Activated naive CD8-positive, alpha-beta T cell treated with anti-CD3 and anti-CD28 coated beads, Interleukin-2, amount 50 U/mL, for 24 hours (primary cell): ENCODE results near the gene STYXL2.

Experiments
- ATAC-seq: fragments of 150-1000 bp; cut with Tn5 transposase; one replicate; pipeline ENCODE4 v1.10.0; 2021
- DNase-seq: peaks from one replicate; pipeline ENCODE4 v3.0.0; 2021
- H3K27ac Mint-ChIP-seq: one replicate; pipeline ENCODE4 v1.8.0; 2021; ENCODE audit warnings: mild to moderate bottlenecking, mixed read lengths
- H3K27me3 Mint-ChIP-seq: one replicate; pipeline ENCODE4 v1.8.0; 2021; ENCODE audit warnings: mixed read lengths
- H3K36me3 Mint-ChIP-seq: one replicate; pipeline ENCODE4 v1.8.0; 2021; ENCODE audit warnings: low read depth, mixed read lengths
- H3K4me1 Mint-ChIP-seq: one replicate; pipeline ENCODE4 v1.8.0; 2021; ENCODE audit warnings: mixed read lengths
- H3K4me3 Mint-ChIP-seq: one replicate; pipeline ENCODE4 v1.8.0; 2021; ENCODE audit warnings: mild to moderate bottlenecking, moderate library complexity, mixed read lengths
- H3K9me3 Mint-ChIP-seq: one replicate; pipeline ENCODE4 v1.8.0; 2021; ENCODE audit warnings: mixed read lengths

STYXL2 gene

GRCh38 chr1:167109125-167109524 is 15.2 kb downstream of the STYXL2 start:
- Mint-ChIP-seq H3K27me3 (peaks cover 2% of the 10 kb centered on the region), H3K4me1 (peaks cover 48% of the 10 kb centered on the region), H3K36me3 (no peaks in the 10 kb centered on the region), H3K27ac (peak overlapping the region; percentile 57), H3K9me3 (no peaks in the 10 kb centered on the region), H3K4me3 (no peak overlapping the region)
- DNase-seq: no peak
- ATAC-seq: no peak

- DNase-seq (no peak), ATAC-seq (peak; percentile 80)
- Mint-ChIP-seq H3K9me3 (no peaks in the 10 kb centered on the region), H3K27ac (peak overlapping the region; percentile 61), H3K36me3 (no peaks in the 10 kb centered on the region), H3K27me3 (peaks cover 2% of the 10 kb centered on the region), H3K4me1 (peaks cover 42% of the 10 kb centered on the region), H3K4me3 (peak overlapping the region; percentile 21)
Observed at GRCh38 chr1:167110586-167110985, 16.7 kb downstream of the STYXL2 start.

DNA sequence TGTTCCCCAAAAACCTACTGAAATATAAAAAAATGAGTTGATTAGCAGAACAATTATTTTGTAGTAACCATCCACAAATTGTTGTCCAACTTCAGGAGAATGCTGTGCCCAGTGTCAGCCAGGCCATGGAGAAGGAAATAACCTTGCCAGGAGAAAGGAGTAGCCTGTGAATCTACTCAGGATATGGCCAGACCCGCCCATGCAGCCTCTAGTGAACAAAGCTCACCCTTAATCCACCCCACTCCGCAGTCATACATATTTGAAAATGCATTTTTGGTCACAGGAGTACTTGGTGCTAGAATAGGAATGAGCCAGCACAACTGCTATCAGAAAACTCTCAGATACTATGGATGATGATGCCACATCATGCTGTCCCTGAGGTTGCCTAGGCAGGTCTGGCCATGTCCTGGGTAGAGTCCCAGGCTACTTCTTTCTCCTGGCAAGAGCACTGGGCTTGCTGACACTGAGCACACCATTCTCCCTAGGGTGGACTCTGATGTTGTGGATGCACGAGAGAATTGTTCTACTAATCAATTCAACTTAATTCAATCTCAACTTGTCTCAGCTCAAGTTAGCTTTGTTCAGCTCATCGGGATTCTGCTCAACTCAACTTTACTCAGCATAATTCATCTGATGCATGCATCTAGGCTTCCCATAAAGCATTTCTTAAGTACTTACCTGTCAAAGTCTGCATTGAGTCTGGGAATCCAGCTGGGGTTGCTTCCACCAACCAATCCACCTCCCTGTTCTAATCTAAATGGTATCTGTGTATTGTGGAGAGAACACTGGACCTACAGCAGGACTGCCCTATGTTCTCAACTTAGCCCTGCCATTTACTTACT is 18.2 kb downstream of the STYXL2 start:
- ATAC-seq (no peak), DNase-seq (no peak)
- Mint-ChIP-seq H3K4me1 (peaks cover 36% of the 10 kb centered on the region), H3K27me3 (peaks cover 2% of the 10 kb centered on the region), H3K27ac (no peak overlapping the region), H3K4me3 (no peak overlapping the region), H3K36me3 (no peaks in the 10 kb centered on the region), H3K9me3 (no peaks in the 10 kb centered on the region)

DNA sequence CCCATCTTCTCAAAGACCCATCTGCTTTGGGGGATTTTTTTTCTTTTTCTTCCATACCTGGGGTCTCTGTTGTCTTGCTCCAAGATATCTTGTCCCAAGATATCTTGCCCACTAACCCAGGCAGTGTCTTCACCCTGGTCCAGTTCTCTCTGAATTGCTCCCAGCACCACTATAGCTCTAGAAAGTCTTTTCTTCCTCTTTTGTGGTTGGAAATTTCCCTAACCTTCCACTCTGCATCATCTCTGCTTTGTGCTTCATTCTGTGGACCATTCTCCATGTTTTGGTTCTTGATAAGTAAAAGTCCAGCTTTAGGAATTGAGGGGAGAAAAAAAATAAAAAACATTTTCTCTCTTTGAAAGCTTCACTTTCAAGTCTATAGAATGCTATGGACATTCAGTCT is 20.9 kb downstream of the STYXL2 start:
- H3K27ac Mint-ChIP-seq: no peak overlapping the region
- H3K27me3 Mint-ChIP-seq: peaks cover 2% of the 10 kb centered on the region
- H3K36me3 Mint-ChIP-seq: no peaks in the 10 kb centered on the region
- peaks cover 24% of the 10 kb centered on the region for H3K4me1 Mint-ChIP-seq
- no peak for DNase-seq
- no peak for ATAC-seq
- H3K9me3 Mint-ChIP-seq: no peaks in the 10 kb centered on the region
- H3K4me3 Mint-ChIP-seq: no peak overlapping the region

DNA sequence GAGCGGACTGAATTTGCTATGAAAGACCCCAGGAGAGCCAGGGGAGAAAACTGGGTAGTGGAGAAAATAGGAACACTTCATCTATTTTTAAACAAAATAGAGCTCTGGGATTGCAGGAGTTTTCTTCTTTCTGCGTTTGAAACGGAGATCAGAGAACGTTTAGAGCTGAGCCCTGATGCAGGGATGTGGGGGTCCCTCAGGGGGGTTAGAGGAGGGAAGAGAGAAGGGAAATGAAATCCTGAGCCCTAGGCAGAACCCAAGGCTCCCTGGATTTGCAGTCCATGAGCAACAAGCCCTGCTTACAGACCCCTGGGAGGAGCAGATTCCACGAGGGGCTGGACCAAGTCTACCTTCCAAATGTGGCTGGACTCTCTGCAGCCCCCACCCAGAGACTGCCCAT is 21.8 kb downstream of the STYXL2 start:
- no peak overlapping the region for H3K4me3 Mint-ChIP-seq

DNA sequence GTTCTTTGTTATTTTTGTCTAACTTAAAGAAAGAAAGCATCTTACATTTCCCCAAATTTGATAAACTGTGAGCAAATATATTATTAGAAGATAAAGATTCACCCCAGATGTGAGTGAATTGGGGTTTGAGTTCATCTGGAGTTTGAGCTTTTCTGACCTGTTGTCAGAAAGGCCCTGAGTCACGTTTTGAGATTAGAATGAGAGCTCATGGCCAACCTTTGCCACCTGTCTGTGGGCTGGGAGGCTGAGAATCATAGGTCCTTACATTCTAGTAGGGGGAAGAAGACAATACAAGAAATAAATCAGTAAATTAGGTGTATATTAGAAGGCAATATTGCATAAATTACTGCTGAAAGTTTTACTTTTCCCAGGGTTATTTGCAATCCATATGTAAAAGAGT is 22.3 kb downstream of the STYXL2 start:
- Mint-ChIP-seq H3K4me1 (peaks cover 9% of the 10 kb centered on the region), H3K9me3 (no peaks in the 10 kb centered on the region), H3K4me3 (no peak overlapping the region), H3K36me3 (no peaks in the 10 kb centered on the region), H3K27ac (no peak overlapping the region), H3K27me3 (no peaks in the 10 kb centered on the region)
- DNase-seq (no peak), ATAC-seq (no peak)

More for the DNA sequence above, 21.8 kb downstream of the STYXL2 start:
- H3K4me1 Mint-ChIP-seq: peaks cover 14% of the 10 kb centered on the region
- ATAC-seq (no peak), DNase-seq (no peak)
- H3K9me3 Mint-ChIP-seq: no peaks in the 10 kb centered on the region
- H3K36me3 Mint-ChIP-seq: no peaks in the 10 kb centered on the region
- H3K27me3 Mint-ChIP-seq: peaks cover under 1% of the 10 kb centered on the region
- H3K27ac Mint-ChIP-seq: no peak overlapping the region

DNA sequence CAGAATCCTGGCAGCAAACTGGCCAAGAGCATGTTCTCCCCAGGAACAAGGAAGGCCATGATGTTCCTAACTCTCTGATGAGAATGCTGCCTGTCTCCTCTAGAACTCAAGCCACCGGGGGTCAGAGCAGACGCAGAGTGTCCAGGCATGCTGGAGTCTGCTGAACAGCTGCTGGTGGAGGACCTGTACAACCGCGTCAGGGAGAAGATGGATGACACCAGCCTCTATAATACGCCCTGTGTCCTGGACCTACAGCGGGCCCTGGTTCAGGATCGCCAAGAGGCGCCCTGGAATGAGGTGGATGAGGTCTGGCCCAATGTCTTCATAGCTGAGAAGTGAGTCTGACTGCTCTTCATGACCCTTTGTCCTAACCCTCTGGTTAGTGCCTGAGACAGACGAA is 23.4 kb downstream of the STYXL2 start:
- no peaks in the 10 kb centered on the region for H3K27me3 Mint-ChIP-seq
- no peak overlapping the region for H3K4me3 Mint-ChIP-seq
- H3K9me3 Mint-ChIP-seq: no peaks in the 10 kb centered on the region
- ATAC-seq (no peak), DNase-seq (no peak)
- peaks cover 12% of the 10 kb centered on the region for H3K4me1 Mint-ChIP-seq
- no peaks in the 10 kb centered on the region for H3K36me3 Mint-ChIP-seq
- no peak overlapping the region for H3K27ac Mint-ChIP-seq

- DNase-seq: no peak
- no peak for ATAC-seq
- H3K36me3 Mint-ChIP-seq: no peaks in the 10 kb centered on the region
- H3K27me3 Mint-ChIP-seq: no peaks in the 10 kb centered on the region
- H3K9me3 Mint-ChIP-seq: no peaks in the 10 kb centered on the region
- no peak overlapping the region for H3K27ac Mint-ChIP-seq
- peaks cover 12% of the 10 kb centered on the region for H3K4me1 Mint-ChIP-seq
- no peak overlapping the region for H3K4me3 Mint-ChIP-seq
Observed at GRCh38 chr1:167118188-167118587, 24.3 kb downstream of the STYXL2 start.

DNA sequence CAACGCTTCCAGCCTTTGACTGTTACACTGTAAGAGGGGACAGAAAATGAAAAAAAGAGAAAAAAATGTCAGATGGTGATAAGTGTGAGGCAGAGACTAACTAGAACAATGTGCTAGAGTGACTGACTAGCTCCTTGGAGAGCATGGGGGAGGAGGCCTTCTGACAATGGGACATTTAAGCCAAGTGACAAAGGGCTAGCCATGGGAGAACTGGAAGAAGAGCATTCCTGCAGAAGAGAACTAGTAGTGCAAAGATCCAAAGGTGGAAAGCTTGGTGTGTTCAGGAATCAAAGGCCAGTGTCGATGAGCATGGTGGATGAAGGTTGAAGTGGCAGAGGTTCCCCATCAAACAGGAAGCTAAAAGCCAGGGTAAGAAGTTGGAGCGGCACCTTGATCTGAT is 25.8 kb downstream of the STYXL2 start:
- DNase-seq (no peak), ATAC-seq (no peak)
- H3K4me3 Mint-ChIP-seq: no peak overlapping the region
- H3K36me3 Mint-ChIP-seq: no peaks in the 10 kb centered on the region
- peaks cover 9% of the 10 kb centered on the region for H3K4me1 Mint-ChIP-seq
- H3K27me3 Mint-ChIP-seq: no peaks in the 10 kb centered on the region
- no peak overlapping the region for H3K27ac Mint-ChIP-seq
- no peaks in the 10 kb centered on the region for H3K9me3 Mint-ChIP-seq

DNA sequence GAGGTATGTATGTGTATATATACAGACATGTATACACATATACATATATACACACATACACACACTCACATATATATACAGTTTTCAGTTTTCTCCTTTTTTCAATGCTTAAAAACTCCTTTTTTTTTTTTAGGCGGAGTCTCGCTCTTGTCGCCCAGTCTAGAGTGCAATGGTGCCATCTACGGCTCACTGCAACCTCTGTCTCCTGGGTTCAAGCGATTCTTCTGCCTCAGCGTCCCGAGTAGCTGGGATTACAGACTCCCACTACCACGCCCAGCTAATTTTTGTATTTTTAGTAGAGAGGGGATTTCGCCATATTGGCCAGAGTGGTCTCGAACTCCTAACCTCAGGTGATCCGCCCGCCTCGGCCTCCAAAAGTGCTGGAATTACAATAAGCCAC is 27.0 kb downstream of the STYXL2 start:
- no peak overlapping the region for H3K27ac Mint-ChIP-seq
- no peak for DNase-seq
- H3K36me3 Mint-ChIP-seq: no peaks in the 10 kb centered on the region
- ATAC-seq: no peak
- no peaks in the 10 kb centered on the region for H3K27me3 Mint-ChIP-seq
- H3K9me3 Mint-ChIP-seq: no peaks in the 10 kb centered on the region
- H3K4me1 Mint-ChIP-seq: peaks cover 4% of the 10 kb centered on the region
- H3K4me3 Mint-ChIP-seq: peak overlapping the region; percentile 72

DNA sequence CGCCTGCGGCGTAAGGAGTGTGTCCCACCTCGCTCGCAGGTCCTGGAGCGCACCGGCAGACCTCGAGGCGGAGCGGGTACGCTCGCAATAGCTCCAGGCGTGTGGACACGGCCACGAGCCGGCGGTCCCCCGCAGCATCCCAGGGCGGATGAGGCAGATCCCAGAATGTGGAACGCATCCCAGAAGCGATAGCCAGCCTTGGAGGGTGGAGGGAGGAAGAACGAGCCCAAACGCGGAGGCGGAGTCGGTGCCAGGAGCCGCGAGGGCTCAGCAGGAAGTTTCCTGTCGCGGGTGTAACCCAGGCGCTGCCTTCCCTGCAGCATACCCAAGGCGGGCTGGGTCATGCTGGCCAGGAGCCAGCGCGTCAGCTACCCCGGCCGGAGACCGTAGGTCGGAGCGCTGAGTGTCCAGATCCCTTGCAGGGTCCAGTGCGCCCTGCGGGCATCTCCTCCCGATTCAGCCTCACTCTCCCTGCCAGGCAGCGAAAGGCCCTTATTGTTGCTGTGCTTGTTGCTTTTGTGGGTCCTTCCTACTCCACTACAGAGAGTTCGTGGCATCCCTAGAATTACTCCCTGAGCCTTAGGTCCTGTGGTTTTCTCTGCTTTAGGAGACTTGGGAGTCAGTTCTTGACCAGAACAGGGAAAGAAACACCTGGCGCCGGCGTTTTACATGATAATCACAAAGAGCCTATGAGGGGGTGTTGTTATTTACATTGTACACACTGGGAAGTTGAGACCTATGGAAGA is 27.7 kb downstream of the STYXL2 start:
- DNase-seq: no peak
- Mint-ChIP-seq H3K36me3 (no peaks in the 10 kb centered on the region), H3K27me3 (peaks cover 3% of the 10 kb centered on the region), H3K4me1 (peaks cover 4% of the 10 kb centered on the region), H3K27ac (no peak overlapping the region), H3K4me3 (peak overlapping the region; percentile 72), H3K9me3 (no peaks in the 10 kb centered on the region)
- ATAC-seq: peak; percentile 48

DNA sequence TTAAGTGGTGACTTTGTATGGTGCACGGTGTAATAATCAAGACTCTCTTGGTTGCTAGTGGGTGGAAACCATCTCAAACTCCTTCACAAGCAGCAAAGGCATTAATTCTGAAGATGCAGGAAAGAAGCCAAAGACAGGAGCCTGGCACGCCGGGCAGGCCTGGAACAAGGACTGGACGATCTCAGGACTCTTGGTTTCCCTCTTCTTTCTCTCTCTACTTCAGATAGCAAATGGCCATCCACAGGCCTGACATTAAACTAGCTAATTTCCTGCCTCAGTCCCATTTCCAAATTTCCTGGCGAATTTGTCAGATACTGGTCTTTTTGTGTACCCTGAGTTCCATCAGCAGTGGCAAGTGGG is 28.2 kb downstream of the STYXL2 start:
- Mint-ChIP-seq H3K9me3 (no peaks in the 10 kb centered on the region), H3K27ac (no peak overlapping the region), H3K4me3 (no peak overlapping the region), H3K36me3 (no peaks in the 10 kb centered on the region), H3K4me1 (peaks cover 4% of the 10 kb centered on the region), H3K27me3 (peaks cover 4% of the 10 kb centered on the region)
- ATAC-seq (no peak), DNase-seq (no peak)

- ATAC-seq: no peak
- Mint-ChIP-seq H3K36me3 (no peaks in the 10 kb centered on the region), H3K4me1 (peaks cover 4% of the 10 kb centered on the region), H3K4me3 (no peak overlapping the region), H3K27ac (no peak overlapping the region), H3K9me3 (no peaks in the 10 kb centered on the region), H3K27me3 (peaks cover 9% of the 10 kb centered on the region)
- no peak for DNase-seq
Observed at GRCh38 chr1:167122568-167122967, 28.7 kb downstream of the STYXL2 start.

DNA sequence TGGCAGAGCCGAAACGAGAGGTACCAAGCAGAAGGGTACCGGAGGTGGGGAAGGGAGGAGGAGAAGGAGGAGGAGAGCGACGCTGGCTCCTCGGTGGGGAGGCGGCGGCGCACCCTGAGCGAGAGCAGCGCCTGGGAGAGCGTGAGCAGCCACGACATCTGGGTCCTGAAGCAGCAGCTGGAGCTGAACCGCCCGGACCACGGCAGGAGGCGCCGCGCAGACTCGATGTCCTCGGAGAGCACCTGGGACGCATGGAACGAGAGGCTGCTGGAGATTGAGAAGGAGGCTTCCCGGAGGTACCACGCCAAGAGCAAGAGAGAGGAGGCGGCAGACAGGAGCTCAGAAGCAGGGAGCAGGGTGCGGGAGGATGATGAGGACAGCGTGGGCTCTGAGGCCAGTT is 32.4 kb downstream of the STYXL2 start:
- Mint-ChIP-seq H3K4me3 (no peak overlapping the region), H3K27ac (no peak overlapping the region), H3K9me3 (no peaks in the 10 kb centered on the region), H3K36me3 (no peaks in the 10 kb centered on the region), H3K27me3 (peaks cover 20% of the 10 kb centered on the region), H3K4me1 (peaks cover 2% of the 10 kb centered on the region)
- ATAC-seq (no peak), DNase-seq (no peak)

GRCh38 chr1:167126811-167127210 is 32.9 kb downstream of the STYXL2 start:
- H3K9me3 Mint-ChIP-seq: no peaks in the 10 kb centered on the region
- DNase-seq (no peak), ATAC-seq (no peak)
- peaks cover 20% of the 10 kb centered on the region for H3K27me3 Mint-ChIP-seq
- H3K4me3 Mint-ChIP-seq: no peak overlapping the region
- H3K36me3 Mint-ChIP-seq: no peaks in the 10 kb centered on the region
- H3K27ac Mint-ChIP-seq: no peak overlapping the region
- no peaks in the 10 kb centered on the region for H3K4me1 Mint-ChIP-seq
